Activated CD4-positive, alpha-beta T cell treated with anti-CD3 and anti-CD28 coated beads, Interleukin-2, amount 50 U/mL, for 4 hours (primary cell): Measurements from ENCODE around the gene CYFIP1.

Source experiments
- DNase-seq, 2 experiments: peaks; one replicate each; pipeline ENCODE4 v3.0.0-alpha.2; 2020

The CYFIP1 gene

GRCh38 chr15:22967084-22967770 lies 12.9 kb downstream of the CYFIP1 start:
- no peak for DNase-seq

- DNase-seq: no peak
These were observed 13.7 kb downstream of the CYFIP1 start for GRCh38 chr15:22966321-22967083.

GRCh38 chr15:22963641-22964040 lies 16.5 kb downstream of the CYFIP1 start:
- DNase-seq: no peak

- no peak for DNase-seq
These were observed 17.6 kb downstream of the CYFIP1 start for GRCh38 chr15:22962611-22963010.

GRCh38 chr15:22961762-22962161 lies 18.4 kb downstream of the CYFIP1 start:
- no peak for DNase-seq

- no peak for DNase-seq
These were observed 19.6 kb downstream of the CYFIP1 start for GRCh38 chr15:22960556-22960955.

- DNase-seq: no peak
These were observed 20.0 kb downstream of the CYFIP1 start for GRCh38 chr15:22960126-22960525.

GRCh38 chr15:22959321-22960101 lies 20.7 kb downstream of the CYFIP1 start:
- DNase-seq: no peak

- no peak for DNase-seq
These were observed 21.5 kb downstream of the CYFIP1 start for GRCh38 chr15:22958487-22959280.

- DNase-seq: no peak
These were observed 23.2 kb downstream of the CYFIP1 start for GRCh38 chr15:22956978-22957260.

GRCh38 chr15:22956257-22956977 lies 23.8 kb downstream of the CYFIP1 start:
- DNase-seq: no peak

GRCh38 chr15:22955544-22956119 lies 24.5 kb downstream of the CYFIP1 start:
- DNase-seq: no peak

GRCh38 chr15:22954798-22955543 lies 25.2 kb downstream of the CYFIP1 start:
- no peak for DNase-seq

GRCh38 chr15:22954326-22954725 lies 25.8 kb downstream of the CYFIP1 start:
- no peak for DNase-seq

GRCh38 chr15:22952796-22953579 lies 27.2 kb downstream of the CYFIP1 start:
- no peak for DNase-seq

- no peak for DNase-seq
These were observed 28.5 kb downstream of the CYFIP1 start for GRCh38 chr15:22951381-22952280.

GRCh38 chr15:22951031-22951380 lies 29.2 kb downstream of the CYFIP1 start:
- DNase-seq: no peak

GRCh38 chr15:22950256-22950990 lies 29.7 kb downstream of the CYFIP1 start:
- DNase-seq: no peak

GRCh38 chr15:22949074-22949547 lies 31.1 kb downstream of the CYFIP1 start:
- DNase-seq: no peak
